ENCODE measurements around the gene DBI. TPM values are rescaled to one million over a fixed set of nuclear protein-coding genes. Genes with fewer than 3 reads are reported as not detected.

Gene DBI
- total RNA-seq, 1 experiment from 2014 or later: 230 TPM

DNA sequence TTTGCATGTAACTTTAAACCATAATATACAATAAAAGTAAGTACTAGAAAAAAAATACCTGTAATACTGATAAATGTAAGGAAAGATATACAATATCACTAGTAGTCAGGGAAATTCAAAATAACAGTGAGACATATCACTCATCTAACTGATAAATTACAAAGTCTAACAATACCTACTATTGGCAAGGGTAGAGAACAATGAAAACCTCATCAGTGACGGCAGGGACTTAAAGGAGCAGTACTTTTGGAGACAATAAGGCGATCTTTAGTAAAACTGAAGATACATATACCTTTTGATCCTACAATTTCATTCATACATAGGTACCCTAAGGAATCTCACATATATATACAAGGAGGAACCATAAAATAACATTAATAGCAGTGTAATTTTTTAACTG lies 25.1 kb upstream of the DBI start:
- intact Hi-C loops (cut with micrococcal nuclease; ENCODE audit: unreplicated experiment): no loop called here
- Histone ChIP-seq H3K27ac (ENCODE audit: low read depth, low read length, poor library complexity, severe bottlenecking) (no peak overlapping the region), H3K27me3 (replicated peaks; ENCODE audit: insufficient read depth, low read depth, low read length, poor library complexity) (no peaks in the 10 kb centered on the region), H3K4me1 (ENCODE audit: insufficient read depth, low read length, poor library complexity, severe bottlenecking) (no peaks in the 10 kb centered on the region), H3K36me3 (ENCODE audit: insufficient read depth, low read length, poor library complexity, severe bottlenecking) (no peaks in the 10 kb centered on the region), H3K4me3 (ENCODE audit: low read depth, low read length, poor library complexity, severe bottlenecking) (no peak overlapping the region), H3K9me3 (ENCODE audit: low read depth, low read length, poor library complexity, severe bottlenecking) (no peaks in the 10 kb centered on the region)
- no TSS peak for BruUV-seq (replicated peaks)
- TF ChIP-seq CTCF (conservative IDR thresholded peaks at IDR 0.05; ENCODE audit: low read depth, low read length) (no peak), EZH2 (IDR thresholded peaks at IDR 0.05; ENCODE audit: borderline replicate concordance, low read depth, low read length, poor library complexity, severe bottlenecking) (no peak)
- no peak for DNase-seq (ENCODE audit: low spot score)
- CTCF ChIA-PET: no interaction called here
- POLR2A ChIA-PET (ENCODE audit: low non-redundant PET): no interaction called here

DNA sequence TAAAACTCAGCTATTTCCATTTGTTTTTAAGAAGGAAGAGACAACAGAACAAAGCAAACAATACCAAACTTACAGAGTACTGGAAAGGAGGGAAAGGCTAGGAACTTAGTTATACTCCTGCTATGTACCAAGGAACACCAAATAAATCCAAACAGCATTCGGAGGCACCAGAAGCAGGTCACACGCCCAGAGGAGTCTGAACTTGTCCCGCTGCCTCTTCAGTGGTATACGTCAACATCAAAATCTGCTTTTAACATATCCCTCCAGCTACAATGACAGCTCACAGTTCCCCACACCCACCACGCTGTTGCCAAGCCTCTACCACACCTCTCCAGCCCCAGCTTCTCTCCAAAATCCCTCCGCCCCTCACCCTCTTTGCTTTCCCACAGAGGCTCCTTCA lies 17.5 kb upstream of the DBI start:
- no peak for DNase-seq (ENCODE audit: low spot score)
- no peaks in the 10 kb centered on the region for H3K9me3 ChIP-seq (ENCODE audit: low read depth, low read length, poor library complexity, severe bottlenecking)
- H3K36me3 ChIP-seq (ENCODE audit: insufficient read depth, low read length, poor library complexity, severe bottlenecking): no peaks in the 10 kb centered on the region
- CTCF ChIA-PET: no interaction called here
- no peak overlapping the region for H3K4me3 ChIP-seq (ENCODE audit: low read depth, low read length, poor library complexity, severe bottlenecking)
- intact Hi-C loops (cut with micrococcal nuclease; ENCODE audit: unreplicated experiment): no loop called here
- H3K27me3 ChIP-seq (replicated peaks; ENCODE audit: insufficient read depth, low read depth, low read length, poor library complexity): no peaks in the 10 kb centered on the region
- peaks cover 23% of the 10 kb centered on the region for H3K4me1 ChIP-seq (ENCODE audit: insufficient read depth, low read length, poor library complexity, severe bottlenecking)
- POLR2A ChIA-PET (ENCODE audit: low non-redundant PET): no interaction called here
- BruUV-seq (replicated peaks): no TSS peak
- H3K27ac ChIP-seq (ENCODE audit: low read depth, low read length, poor library complexity, severe bottlenecking): no peak overlapping the region
- TF ChIP-seq EZH2 (IDR thresholded peaks at IDR 0.05; ENCODE audit: borderline replicate concordance, low read depth, low read length, poor library complexity, severe bottlenecking) (no peak), CTCF (conservative IDR thresholded peaks at IDR 0.05; ENCODE audit: low read depth, low read length) (no peak)

DNA sequence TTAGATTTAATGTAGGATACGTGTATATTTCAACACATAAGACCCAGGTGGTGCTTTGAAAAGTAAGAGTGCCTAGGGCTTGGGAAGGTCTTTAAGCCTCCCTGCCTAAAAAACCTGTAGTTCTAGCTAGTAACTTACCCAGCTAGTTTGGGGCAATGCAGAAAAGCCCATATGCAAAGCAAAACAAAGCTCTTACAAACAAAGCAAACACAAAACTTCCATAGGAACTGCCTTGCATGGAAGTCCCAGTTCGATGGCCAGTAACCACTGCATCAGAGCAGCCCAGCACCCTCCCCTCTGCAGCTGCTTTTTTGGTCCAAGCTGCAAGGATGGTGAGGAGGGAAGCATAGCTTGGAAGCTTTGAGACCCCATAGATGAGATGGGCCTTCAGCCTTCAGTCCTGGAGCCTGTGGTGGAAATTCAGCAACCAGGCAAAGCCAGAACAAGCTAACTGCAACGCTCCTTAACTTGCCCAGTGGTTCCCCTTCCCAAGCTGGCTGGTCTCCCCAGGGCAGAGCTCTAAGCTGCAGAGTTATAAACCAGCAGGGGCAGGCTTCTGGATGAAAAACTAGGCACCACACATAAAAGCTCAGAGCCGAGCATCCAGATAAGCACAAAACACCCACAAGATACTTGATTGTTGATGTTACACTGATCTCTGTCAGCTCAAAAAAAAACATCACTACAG lies 16.3 kb upstream of the DBI start:
- intact Hi-C loops (cut with micrococcal nuclease; ENCODE audit: unreplicated experiment): no loop called here
- CTCF ChIA-PET: no interaction called here
- H3K27ac ChIP-seq (ENCODE audit: low read depth, low read length, poor library complexity, severe bottlenecking): no peak overlapping the region
- TF ChIP-seq EZH2 (IDR thresholded peaks at IDR 0.05; ENCODE audit: borderline replicate concordance, low read depth, low read length, poor library complexity, severe bottlenecking): no peak
- peak; percentile 50 for TF ChIP-seq CTCF (conservative IDR thresholded peaks at IDR 0.05; ENCODE audit: low read depth, low read length)
- no TSS peak for BruUV-seq (replicated peaks)
- H3K36me3 ChIP-seq (ENCODE audit: insufficient read depth, low read length, poor library complexity, severe bottlenecking): no peaks in the 10 kb centered on the region
- H3K4me3 ChIP-seq (ENCODE audit: low read depth, low read length, poor library complexity, severe bottlenecking): no peak overlapping the region
- no peaks in the 10 kb centered on the region for H3K27me3 ChIP-seq (replicated peaks; ENCODE audit: insufficient read depth, low read depth, low read length, poor library complexity)
- DNase-seq (ENCODE audit: low spot score): peak; percentile 54
- no peaks in the 10 kb centered on the region for H3K9me3 ChIP-seq (ENCODE audit: low read depth, low read length, poor library complexity, severe bottlenecking)
- H3K4me1 ChIP-seq (ENCODE audit: insufficient read depth, low read length, poor library complexity, severe bottlenecking): peaks cover 23% of the 10 kb centered on the region
- POLR2A ChIA-PET (ENCODE audit: low non-redundant PET): no interaction called here
